HG03565 (cell line): ENCODE results near the gene IRX3.

Source experiments
- ATAC-seq: cut with Tn5 transposase; IDR thresholded peaks from one replicate; pipeline ENCODE4 v1.9.1; 2021; ENCODE audit warnings: mild to moderate bottlenecking, moderate library complexity; ENCODE audit not compliant: unreplicated experiment

IRX3 gene

DNA sequence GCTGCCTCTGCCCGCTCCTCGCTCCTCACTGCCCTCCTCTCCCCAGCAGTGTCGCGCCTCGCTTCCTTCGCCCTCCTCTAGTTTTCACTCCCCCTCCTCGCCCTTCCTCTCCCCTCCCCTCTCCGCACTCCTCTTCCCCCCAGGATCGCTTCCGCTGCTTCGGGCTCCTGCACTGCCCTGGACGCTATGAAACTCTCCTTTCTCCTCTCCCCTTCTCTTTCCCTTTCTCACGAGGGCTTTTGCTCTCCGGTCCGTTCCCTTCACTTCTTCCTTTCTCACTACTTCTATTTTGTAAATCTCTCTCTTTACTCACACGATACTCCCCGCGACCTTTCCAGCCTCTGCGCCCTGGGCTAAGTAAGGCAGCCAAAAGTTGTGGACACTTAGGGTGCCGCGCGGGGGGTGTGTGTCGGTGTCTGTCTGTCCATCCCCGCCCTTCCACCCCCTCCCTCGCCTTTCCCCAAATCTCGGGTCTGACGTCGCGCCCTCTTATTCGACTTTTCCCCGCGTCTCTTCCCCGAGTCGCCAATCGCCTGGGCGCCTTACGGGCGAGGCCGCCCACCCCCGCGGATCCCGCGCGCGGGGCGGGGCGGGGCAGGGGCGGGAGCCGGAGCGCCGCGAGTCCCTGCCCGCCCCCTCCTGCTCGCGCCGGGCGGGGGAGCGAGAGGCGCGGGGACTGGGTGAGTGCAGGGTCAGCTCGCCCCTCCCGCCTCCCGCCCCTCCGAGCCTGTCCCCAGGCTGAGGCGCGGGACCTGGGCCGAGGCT is at the start of gene IRX3:
TSS of gene IRX3 (minus strand) at position 422 of the 765 bp plus-strand sequence. CDS start 737 bp downstream, outside the sequence.
- ATAC-seq = no peak

DNA sequence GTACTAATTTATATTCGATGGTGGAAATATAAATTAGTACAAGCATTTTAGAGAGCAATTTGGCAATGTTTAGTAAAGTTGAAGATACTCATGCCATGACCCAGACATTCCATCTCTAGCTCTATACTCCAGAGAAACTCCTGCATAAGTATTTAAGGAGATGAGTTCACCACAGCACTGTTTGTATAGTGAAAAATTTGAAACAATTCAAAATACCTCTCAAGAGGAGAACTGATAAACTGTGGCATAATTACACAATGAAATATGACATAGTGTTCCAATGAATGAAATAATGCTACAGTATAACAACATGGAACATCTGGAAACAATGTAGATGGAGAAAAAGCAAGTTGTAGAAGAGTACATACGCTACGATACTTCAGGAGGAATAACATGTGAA is 48.6 kb upstream of the IRX3 start:
- ATAC-seq = no peak

DNA sequence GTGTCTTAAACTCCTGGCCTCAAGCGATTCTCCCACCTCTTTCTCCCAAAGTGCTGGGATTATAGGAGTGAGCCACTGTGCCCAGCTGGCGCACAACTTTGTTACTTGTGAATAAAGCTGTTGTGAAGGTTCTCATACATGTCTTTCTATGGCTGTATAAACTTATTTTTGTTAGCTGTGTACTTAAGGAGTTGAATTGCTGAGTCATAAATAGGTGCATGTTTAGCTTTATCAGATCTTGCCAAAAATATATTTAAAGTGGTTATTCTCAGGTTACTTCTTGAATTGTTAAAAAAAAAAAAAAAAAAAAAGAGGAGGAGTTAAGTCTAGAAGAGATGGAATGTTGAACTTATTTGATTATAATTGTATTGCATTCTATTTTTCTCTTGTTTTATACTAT is 47.6 kb upstream of the IRX3 start:
- ATAC-seq = no peak

DNA sequence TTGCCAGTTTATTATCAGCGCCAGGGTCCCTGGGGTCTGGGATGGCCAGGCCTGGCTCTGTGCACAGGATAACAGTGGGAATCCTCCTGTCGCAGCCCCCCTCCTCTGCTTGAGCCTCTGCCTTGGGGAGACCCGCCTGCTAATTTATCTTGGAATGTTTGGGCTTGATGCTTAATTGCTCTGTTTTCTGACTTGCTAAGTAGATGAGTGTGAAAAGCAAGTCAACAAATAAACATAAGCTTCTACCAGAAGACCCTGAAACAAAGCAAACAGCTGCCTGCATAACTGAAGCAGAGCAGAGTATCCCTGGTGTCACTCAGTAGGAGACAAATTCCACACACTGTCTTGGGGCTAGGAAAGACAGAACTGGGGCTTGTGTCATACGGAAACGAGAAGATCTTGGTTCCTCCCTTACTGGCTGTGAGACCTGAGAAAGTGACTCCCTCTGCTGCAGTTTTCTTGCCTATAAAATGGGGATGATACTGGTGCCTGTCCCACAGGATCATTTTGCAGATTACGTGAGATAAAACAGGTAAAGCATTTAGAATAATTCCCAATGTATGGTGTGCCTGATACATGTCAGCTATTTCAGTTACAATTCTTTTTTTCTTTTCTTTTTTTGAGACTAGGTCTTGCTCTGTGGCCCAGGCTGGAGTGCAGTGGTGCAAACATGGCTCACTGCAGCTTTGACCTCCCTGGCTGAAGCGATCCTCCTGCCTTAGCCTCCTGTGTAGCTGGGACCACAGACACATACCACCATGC is 44.8 kb upstream of the IRX3 start:
- no peak for ATAC-seq

DNA sequence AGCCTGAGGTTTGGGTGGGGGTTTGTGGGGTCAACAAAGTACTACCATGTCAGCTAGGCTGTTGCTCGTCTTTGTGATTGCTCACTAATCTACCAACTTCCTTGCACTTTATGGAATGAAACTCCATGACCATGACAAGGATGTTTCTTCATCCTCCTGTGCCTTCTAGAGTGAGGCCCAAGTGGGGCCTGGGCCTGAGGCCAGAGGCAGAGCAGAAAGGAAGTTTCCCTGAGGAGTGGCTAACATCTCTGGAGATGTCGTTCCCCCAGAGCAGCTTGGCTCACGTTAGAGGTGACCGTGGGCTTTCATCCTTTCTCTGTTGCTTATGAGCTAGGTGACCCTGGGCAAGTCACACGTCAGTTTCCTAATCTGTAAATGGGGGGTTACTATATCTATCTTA is 41.0 kb upstream of the IRX3 start:
- no peak for ATAC-seq

DNA sequence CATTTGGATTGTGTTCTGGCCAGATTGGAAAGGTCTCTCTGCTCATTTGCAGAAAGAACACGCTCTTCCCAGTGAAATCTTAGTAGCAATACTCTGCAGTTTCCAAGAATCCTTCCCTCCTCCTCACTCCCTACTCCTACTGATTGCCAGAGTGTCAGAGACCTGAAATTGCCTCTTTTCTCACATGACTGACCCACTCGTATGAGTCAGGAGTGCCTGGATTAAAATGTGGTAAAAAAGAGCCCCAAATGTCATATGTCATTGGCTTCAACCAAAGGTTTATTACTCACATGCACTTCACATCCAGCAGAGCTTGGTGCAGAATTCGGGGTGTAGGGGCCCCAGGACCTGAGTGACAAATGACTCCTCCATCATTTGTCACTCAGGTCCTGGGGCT is 39.7 kb upstream of the IRX3 start:
- ATAC-seq = no peak

DNA sequence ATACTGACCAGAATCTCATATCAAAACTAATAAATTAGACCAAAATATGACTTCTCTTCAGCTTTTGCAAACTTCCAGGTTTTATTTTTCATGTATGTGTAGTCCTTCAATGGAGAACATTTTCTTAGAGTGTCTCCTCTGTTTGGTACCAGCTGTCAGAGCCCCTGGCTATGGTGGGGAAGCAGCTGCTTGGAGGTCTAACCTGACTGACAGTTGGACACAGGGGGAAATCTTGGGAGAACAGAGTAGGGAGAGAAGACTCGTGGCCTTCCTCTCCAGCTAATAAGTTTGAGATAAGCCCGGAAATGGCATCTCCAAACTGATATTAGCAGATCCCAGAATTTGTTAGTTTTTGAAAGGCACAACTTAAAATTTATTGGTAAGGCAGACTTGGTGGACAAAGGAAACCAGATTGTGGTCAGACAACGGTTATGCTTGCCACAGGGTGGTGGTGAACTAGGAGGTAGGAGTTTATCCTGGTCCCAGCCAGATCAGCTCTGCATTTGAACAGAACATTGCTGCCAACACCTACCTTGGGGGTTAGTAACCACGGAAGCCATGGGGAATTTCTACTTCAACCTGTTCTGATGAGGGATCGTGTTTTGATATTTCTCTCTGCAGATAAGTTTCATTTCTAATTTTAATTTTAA is 39.2 kb upstream of the IRX3 start:
- ATAC-seq = no peak

DNA sequence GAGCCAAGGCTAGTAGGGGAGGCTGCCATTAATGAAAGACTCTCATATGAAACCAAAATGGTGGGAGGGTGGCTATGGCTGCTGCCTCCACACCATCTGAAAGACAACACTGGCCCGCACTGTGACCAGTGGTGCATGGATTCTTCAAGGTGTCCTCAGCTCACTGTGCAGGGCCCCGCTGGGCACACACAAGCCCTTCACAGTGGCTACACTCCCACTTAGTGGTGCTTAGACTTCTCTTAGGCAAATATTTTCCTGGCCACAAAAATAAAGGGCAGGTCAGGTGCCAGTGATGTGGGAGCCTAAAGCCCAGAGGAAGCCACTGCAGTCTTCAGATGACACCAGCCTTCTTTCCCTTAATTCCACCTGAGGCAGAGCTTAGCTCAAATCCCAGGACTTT is 38.1 kb upstream of the IRX3 start:
- no peak for ATAC-seq

DNA sequence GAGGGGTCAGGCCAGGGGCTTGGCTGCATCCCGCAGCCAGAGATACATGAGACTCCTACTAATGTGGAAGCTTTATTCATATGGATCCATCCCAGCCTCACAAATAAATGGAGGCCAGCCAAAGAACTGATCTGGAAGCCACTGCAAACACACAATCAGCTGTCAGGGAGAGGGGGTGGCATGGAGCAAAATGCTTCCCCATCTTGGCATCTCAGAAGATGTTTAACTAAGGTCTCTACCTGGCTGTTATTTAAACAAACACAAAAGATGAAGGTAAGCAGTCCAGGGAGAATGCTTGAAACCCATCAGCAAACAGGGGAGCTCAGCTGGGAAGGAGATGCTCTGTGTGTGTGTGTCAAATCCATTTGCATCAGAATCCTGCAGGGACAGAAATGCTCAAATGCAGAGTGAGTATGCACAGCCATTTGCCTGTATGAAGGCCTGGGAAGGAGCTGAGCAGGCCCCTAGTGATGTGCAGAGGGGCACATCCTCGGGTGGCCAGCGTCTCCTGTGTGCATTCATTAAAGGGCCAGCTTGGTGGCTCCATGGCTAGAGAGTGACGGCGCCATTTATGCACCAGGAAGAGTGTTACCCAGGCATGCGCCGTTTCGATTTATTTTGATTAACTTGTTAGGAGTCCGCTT is 34.2 kb upstream of the IRX3 start:
- no peak for ATAC-seq

DNA sequence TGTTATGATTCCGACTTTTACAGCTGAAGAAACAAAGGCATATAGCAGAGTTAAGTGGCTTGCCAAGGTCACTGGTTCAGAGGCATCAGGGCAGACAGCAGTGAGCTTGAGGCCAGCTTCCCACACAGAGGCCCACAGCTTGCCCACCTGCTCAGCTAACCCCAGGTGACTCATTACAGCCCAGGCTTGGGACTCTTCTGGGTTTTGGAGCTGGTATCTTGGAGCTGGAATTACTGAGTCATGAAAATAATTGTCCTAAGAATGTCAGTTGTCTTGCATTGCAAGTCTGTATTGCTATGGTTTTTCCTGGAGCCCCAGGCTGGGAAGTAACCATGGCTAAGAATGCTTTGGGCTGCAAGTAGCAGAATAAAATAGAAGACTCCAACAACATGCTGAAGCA is 32.4 kb upstream of the IRX3 start:
- no peak for ATAC-seq

DNA sequence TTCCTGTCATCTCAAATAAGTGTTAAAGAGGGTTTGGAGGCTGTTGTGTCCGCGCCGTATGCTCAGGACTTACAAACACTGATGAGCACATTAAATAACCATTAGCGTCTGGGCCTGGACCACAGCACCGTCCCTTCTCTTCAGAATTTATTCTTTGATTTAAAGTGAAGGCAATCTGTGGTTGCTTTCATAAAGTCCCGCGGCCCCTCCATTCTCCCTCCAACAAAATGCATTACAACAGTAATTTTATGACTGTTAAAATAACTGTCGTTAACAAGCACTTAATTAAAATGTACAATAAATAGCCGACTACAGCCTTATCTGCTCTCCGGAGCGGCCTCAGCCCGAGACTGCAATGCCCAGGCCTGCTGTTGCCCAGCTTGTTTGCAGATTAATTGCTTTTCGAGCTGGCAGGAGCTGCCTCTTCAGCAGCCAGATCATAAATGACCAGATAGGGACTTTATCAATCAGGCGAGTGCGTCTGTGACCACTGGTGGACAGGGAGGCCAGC is 30.6 kb upstream of the IRX3 start:
- ATAC-seq = no peak

DNA sequence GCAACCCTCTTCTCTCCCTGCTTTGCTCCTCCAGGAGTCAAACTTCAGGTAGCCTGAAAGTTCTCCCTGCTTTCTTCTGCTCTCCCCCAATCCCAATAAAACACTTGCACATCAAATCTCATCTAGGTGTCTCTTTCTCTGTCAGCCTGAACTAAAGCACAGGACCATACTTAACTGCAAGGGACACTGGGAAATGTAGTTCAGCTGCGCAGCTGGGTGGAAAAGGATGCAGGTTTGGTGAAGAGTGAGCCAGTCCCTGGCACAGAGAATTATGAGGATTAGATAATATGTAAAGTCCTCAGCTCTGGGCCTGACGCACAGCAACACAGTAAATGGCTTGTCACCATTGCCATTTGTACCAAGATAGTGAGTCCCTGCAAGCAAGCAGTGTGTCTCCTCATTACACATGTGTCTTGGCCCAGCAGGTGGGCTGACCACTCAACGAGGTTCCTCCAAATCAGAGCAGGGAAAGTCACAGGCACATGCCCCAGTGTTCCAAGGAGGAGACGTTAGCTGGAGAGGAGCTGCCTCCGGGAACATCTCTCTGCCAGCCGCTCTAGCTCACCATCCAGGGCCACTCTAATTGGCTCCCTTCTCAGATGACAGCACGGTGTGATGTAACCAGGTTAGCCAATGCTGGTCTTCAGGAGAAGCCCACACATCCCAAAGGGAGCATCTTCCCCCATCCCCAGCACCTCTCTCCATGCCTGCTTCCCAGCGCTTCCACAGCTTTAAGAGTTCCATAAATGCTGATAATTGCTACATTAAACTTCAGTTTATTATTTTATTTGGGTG is 29.7 kb upstream of the IRX3 start:
- no peak for ATAC-seq

DNA sequence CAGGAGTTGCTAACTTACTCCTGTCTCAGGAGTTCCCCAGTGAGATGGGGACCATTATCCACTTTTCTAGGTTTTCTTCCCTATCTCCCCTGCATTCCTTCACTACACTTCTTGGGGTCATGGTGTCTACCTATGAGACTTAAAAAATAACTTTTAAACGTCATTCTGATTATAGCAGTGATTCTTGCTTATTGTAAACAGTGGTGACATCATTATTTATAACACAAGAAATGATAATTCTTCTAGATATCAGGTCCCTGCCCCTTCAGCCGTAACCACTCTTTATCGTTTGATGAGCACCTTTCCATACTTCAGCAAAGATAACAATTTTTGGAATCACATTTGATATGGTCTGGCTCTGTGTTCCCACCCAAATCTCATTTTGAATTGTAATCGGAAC is 27.2 kb upstream of the IRX3 start:
- ATAC-seq = no peak

DNA sequence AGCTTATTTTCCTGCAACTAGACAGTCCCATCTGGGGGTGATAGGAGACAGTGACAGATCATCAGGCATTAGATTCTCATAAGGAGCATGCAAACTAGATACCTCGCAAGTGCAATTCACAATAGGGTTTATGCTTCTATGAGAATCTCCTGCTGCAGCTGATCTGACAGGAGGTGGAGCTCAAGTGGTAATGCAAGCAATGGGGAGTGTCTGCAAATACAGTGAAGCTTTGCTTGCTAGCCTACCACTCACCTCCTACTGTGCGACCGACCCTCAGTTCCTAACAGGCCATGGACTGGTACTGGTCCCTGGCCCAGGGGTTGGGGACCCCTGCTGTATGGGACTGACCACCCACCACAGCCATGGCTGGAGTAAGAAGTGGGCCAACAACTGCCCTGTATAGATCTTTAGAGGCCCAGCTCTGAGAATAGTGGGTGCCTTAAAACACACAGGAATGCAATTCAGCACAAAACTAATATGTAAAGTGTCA is 26.0 kb upstream of the IRX3 start:
- ATAC-seq = no peak

DNA sequence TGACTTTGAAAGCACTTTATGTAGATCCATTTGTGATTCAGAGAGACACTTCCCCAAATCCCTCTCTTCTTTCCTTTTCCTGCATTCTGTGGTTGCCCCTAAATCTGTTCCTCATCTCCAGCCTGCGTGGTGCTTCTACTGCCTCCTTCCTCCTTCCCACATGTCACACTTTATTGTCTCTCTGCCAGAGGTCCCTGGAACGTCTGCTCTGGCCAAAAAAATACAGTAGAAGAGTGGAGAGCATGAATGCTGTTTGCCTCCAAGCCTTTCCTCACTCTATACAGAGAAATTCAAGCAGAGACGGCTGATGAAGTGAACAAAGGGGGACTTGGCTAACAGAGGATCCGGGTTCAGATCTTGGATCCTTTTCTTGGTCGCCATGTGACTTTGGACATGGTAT is 22.8 kb upstream of the IRX3 start:
- ATAC-seq = no peak

DNA sequence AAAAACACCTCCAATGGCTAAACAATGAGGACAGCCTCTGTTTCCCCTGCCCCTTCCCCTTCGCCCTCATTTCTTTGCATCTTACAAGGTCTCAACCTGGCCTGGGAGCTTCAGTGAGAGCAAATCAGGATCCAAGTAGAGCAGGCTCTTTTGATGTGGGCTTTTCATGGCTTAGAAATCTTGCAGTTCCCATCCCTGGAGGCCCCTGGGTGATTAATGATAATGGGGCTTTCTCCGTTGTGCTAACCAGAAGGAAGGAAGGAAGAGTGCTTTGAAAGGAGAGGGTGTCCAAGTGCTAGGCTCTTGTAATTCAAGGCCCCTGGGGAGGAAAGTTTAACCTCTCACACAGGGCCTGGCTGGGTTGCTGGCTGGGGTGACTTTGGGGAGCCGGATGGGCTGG is 18.5 kb upstream of the IRX3 start:
- no peak for ATAC-seq

DNA sequence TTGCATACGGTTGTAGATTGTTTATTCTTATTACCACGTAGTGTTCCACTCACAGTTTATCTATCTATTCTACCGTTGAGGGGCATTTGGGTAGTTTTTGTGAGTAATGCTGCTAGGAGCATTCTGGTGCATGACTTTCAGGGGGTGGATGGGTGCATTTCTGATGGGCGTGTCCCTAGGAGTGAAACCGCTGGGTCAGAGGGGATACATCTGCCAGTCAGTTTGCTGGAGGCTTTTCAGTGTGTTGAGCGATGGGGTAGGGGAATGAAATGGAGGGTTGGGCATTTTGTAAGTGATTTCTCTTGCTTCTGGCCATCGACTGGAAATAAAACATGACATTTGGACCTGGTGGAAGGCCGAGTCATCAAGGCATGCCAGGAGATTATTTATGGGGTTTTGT is 17.0 kb upstream of the IRX3 start:
- no peak for ATAC-seq

DNA sequence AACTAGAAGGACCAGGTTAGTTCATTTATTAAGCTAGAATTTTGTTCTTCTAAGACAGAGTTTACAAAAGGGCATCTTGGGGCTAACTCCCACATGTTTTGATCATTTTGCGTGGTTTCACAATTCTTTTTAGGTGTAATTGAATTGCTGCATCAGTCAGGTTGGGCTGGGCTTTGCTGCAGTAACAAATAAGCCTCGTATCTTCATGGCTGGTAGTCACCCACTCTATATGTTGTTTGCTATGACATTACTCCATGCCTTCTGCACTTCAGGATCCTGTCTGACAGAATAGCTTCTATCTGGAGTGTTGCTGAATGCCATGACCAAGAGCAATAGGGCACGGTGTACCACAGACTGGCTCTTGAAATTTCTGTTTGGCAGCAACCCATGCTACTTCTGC is 10.6 kb upstream of the IRX3 start:
- ATAC-seq = no peak

DNA sequence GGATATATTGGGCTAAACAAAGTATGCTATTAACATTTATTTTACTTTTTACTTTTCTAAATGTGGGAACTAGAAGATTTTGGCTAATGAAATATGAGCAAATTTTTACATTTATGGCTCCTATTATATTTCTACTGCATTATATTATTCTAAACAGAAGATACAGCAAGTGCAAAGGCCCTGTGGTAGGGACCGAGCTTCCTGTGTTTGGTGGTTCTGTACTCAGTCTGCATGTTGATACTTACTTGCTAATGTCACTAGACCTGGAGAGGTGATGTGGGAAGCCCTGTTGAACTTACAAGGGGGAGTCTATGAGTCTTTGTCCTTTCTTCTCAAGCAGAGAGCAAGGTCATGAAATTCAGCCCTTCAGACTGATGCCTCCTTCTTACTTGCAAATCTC is 10.0 kb upstream of the IRX3 start:
- ATAC-seq = no peak
